Liver (tissue), 3 donors: ENCODE data around the gene NYAP2.

Experiments used
- CTCF ChIP-seq: fragments of 150-350 bp; IDR thresholded peaks from 2 replicates; pipeline ENCODE4 v1.5.1; 2017; ENCODE audit warnings: improper control_type of control experiment, low read depth, low read length; ENCODE audit not compliant: missing input control
- SP1 ChIP-seq: IDR thresholded peaks from 2 replicates; pipeline ENCODE4 v1.6.1; 2018; ENCODE audit warnings: antibody characterized with exemption, mild to moderate bottlenecking
- donor health status: healthy.
- donor health status: healthy.

GRCh38 chr2:225694664-225695063 lies 295.2 kb downstream of the NYAP2 start:
- TF ChIP-seq CTCF = no peak
- no peak for TF ChIP-seq SP1
